HG02884 (cell line): ENCODE measurements around the gene TUT7.
"Not testable (repeated sequence)": the region's sequence is repeated elsewhere in the genome, so short reads cannot be mapped to it uniquely, and the experiment has no call there.

ENCODE experiments used
- ATAC-seq: cut with Tn5 transposase; IDR thresholded peaks from one replicate; pipeline ENCODE4 v1.9.1; 2021; ENCODE audit warnings: mild to moderate bottlenecking, moderate library complexity; ENCODE audit not compliant: unreplicated experiment

The TUT7 gene

DNA sequence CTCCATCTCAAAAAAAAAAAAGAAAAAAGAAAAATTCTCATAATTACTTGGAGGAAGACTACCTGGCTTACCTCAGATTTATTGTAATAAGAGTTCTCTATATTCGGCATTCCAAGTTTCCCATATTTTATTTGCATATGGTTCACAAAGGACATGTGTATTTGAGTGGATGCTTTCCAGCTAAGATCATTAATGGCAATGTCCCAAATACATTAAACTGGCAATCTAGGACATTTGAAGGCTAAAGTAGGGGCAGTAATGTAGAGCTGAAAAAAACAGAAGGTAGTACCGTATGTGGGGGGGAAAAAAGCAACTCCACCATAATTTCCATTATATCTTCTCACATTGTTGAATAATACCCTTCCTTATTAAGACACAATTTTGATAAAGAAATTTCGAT is 4.9 kb downstream of the TUT7 start:
- ATAC-seq, result no peak

DNA sequence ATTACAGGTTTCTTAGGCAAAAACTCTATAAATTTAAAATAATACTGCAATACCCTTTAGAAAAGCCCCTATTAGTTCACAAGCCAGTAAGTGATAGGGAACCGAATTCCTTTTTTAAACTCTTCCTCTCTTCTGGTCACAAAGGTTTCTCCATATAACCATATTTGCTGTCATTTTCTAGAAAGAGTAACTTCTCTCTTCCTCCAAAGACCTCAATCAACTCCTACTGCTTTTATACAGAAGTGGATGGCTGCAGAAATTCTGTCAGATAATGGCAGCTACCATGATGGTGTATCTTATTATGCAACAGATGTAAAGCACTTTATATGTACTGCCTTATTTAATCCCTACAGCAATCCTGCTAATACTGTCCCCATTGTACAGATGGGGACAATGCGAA is 6.2 kb downstream of the TUT7 start:
- no peak for ATAC-seq

DNA sequence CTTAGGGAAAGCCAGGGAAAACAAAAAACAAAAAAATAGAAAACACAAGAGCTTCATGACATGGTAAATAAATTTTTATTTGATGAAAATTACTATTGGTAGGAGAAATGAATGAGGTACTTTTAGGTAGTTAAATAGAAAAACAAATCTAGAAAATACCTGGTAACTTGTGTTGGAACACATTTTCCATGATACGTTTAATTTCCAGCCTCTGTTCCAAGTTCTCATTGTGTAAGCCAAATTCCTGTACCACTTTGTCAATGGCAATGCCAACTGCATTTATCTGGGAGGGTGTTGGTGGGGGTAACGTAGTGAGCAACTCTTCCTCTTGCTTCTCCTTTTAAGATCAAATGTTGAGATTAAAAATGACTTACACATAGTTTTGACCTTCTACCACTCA is 9.4 kb downstream of the TUT7 start:
- no peak for ATAC-seq

DNA sequence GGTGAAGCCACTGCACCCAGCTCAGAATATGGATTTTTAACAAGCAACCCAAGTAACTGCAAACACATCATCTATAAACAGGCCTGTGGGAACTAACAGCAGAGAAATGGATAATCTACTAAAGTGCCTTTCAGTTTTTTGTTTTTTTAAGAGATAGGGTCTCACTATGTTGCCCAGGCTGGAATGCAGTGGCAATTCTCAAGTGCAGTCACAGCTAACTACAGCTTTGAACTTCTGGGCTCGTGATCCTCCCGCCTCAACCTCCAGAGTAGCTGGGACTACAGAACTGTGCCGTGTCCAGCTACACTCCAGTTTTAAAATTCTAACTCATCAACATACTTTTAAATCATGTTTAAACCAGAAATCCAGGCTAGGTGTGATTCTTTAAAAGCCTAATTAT is 11.9 kb downstream of the TUT7 start:
- no peak for ATAC-seq

DNA sequence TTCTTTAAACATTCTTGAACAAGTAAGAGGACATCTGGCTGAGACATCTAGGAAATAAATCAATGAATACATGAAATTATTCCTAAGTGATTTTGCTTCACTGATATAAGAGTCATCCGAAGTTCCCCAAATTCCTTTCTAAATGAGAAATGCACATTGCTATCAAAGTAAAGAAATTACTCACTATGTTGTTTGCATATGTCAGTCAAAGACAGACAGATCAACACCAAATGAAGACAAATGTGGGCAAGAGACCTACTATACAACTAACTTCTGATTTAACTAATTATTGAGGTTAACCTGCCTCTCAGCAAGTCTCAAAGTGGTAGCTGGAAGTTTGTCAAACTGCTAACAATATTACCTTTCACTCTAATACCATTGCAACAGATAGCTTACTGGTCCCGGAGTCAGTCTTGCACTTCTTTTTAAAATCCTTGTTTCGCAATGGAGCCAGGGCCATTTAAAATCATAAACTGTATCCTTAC is 13.2 kb downstream of the TUT7 start:
- peak; percentile 39 for ATAC-seq

DNA sequence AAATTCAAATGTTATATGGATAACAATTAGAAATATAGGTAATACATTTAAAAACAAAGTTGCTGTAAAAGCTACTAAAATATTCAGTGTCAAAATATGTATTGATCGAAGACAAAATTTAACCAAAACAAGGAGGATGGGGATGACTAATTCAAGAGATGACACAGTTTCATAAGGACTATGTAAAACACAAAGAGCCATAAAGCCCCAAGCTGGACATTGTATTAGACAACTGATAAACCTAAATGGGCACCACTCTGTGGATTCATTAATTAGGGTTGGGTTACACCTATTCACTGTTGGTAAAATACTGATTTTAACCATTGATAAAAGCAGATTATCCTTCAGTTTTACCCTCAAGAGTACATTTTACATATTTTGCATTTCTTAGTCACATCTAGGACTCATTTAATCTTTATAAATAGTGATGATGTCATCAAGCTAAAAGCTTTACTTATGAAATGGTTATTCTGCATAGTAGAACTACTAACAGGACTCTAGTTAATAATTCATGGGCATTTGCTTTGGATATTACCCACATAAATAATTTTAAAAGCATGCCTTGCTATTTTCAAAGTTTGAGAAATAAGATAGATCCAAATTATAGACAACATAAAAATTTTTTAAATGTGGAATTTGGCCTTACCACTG is 13.7 kb downstream of the TUT7 start:
- no peak for ATAC-seq

DNA sequence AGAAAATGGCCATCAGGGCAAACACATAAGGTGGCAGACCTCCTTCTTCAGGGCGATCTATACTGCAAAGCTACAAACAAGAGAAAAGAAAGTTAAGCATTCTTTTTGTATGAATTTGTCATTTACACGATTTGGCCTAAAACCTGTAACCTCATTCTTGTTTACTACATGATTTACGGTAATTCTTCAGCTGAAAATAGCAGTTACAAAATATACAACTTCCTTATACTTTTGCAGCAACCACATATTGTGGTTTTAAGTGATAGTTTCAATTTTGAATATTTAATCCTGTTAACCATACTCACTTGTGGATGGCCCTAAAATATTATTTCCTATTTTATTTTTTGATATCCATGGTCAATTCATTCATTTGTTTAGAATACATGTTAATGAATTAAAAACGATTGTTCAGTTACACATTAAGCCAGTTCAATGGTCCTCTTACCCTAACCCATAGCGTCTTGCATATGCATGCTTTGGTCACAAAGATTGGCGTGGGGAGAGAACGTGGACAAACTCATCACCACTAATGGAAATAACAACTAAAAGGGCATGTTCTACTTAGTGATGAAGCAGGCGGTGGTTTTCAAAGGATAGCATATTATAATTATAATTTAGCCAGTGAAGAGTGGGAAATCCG is 16.6 kb downstream of the TUT7 start:
- no peak for ATAC-seq

DNA sequence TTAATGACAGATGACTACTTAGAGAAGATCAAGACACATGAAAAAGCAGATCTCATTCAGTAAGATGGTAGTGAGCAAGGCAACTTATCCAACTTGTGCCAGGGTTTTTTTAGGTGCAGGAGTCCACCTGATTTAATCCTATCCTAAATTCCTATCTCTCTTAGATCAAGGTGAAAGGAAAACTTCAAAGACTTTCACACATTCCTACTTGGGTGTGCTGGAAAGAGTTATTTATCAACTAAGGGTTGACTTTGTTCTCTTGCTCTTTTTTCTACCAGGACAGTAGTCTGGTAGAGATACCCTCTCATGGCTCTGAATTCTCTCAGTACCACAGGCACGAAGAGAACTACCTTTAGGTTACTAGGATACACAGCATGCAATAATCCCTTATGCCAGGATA is 18.2 kb downstream of the TUT7 start:
- ATAC-seq, result no peak

DNA sequence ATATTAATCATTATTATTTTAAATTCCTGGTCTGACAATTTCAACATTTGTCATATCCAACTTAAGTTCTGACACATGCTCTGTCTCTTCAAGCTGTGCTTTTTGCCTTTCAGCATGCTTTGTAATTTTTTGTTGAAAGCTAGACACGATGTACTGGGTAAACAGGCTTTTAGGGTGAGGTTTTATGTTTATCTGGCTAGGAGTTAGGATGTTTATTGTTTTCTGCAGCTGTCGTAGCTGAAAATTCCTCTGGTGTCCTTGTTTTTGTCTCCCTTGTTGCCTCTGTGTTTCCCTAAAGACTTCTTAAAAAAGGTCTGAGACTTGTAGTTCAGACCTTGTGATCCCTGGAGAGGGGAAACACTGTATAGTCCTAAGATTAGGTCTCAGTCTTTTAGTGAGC is 20.6 kb downstream of the TUT7 start:
- no peak for ATAC-seq

DNA sequence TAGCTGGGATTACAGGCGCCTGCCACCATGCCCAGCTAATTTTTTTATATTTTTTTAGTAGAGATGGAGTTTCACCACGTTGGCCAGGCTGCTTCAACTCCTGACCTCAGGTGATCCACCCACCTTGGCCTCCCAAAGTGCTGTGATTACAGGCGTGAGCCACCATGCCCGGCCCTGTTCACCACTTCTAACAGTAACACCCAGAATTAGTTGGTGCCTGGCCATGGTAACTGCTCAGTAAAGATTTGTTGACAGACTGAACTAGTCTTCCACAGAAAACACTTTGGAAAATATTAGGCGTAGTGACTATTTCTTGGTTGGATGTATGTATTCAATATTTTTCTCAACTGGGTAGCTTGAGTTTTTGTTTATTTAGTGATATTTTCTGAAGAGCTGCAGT is 24.0 kb downstream of the TUT7 start:
- ATAC-seq, result no peak

DNA sequence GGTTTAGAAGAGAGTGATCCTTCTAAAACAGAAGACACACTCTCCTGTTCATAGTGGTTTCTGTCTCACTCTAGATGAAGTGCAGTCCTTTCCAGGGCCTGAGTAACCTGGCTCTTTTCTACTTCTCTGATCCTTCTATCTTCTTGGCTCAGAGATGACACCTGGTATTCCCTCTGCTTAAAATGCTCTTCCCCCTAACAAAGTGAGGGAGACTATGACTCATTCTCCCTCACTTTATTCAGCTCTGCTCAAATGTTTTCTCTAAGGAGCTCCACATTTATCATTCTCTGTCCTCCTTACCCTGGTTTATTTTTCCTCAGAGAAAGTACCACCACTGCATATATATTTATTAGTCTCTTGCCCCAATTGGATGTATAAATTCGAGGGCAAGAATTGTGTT is 24.6 kb downstream of the TUT7 start:
- ATAC-seq, result no peak

DNA sequence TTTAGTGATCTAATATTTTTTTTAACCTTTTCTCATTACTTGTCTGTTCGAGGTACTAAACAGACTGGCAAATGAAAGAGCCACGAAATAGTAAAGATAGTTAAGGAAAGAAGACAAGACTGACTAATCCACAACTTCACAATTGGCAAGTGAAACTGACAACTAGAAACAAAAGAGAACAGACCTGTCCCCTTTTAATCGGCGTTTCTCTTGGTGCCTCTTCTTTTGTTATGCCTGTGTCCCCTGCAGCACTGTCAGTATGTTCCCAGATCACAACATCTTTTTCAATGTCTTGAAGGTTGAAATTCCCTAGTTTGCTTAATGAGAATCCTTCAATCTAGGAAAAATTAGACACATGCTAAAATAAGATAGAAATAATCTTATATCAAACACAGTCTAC is 26.1 kb downstream of the TUT7 start:
- ATAC-seq, result no peak

DNA sequence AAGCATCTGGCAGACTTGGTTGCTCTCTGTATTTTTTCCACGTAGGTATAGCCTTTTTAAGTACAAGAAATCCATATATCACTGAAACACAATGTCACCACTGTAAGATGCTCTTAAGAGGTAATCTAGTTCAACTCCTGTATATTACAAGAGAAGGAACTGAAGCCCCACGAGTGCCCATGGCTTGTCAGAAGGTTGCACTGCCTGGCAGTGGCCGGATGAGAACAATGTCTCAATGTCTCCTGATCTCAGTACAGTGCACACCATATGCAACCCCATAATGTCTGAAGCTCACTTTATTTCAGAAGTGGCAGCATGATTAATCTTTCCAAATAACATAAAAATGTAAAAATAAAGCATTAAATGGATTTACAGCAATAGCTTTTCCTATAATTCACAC is 27.7 kb downstream of the TUT7 start:
- no peak for ATAC-seq

DNA sequence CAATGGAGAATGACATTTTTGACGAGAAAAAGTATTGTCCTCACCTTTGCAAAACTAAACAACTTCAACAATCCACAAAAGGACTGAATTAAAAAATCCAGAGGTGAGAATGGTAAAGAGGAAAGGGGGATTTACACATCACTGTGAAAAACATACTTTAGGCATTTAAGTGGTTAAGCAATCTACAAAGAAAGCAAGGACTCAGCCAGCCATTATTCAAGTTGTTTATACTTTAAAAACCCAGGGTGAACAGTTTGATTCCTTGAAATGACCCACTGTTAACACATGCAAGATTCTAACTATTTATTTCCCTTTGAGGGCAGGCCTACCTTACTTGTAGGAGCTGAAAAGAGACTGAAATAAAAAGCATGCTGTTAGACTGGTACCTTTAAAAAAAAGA is 29.3 kb downstream of the TUT7 start:
- no peak for ATAC-seq

DNA sequence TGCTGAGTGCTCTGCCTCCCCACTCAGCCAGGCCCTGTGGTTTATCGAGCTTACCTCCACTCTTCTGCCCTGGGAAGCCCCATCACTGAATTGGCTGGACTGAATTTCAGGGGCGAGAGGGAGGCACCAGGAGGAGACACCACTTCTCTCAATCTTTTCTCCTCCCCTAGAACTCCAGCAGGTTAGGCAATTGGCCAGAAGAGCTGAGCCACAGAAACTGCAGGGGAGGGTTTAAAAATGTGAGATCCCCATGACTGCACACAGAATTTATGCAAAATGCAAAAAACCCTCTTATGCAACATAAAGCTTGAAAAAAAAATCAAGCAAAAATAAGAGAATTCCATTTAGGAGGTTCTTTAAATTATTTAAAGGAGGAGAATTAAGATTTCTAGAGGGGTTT is 29.9 kb downstream of the TUT7 start:
- ATAC-seq, result peak; percentile 75

DNA sequence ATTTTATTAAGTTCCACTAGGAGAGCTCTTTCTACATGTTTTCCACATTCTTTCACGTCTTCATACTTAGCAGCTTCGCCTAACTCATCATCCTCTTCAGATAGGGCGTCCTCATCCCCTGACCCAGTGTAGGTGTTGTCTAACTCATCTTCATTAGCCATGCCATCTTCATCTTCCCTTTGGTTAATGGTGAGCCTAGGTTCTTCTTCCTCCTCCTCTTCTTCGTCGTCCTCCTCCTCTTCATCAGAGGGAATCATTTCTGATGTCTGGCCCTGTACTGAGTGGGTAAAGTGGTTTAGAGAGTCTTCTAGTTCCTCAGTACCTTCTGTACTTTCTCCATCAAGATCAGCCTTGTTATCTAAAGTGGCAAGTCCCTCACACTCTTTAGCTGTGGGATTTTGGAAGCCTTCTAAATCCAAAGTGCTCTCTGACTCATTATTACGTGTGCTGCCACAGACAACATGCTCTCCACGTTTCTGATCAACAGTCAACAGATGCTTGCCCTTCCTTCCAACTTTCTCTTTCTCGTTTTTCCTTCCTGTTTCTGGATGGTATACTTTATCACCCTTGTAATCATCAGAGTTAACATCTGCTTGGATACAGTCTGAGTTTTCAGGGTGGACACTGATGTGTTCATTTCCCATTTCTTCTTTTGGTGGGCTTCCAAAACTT is 31.1 kb downstream of the TUT7 start:
- ATAC-seq, result no peak

DNA sequence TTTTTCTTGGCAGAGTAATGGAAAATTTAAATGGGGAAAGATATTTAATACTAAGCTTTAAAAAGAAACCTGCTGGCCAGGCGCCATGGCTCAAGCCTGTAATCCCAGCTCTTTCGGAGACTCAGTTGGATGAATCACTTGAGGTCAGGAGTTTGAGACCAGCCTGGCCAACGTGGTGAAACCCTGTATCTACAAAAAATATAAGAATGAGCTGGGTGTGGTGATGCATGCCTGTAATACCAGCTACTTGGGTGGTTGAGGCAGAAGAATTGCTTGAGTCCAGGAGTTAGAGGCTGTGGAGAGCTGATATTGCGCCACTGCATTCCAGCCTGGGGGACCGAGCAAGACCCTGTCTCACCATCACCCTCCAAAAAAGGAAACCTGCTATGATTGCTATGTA is 32.8 kb downstream of the TUT7 start:
- ATAC-seq, result no peak

DNA sequence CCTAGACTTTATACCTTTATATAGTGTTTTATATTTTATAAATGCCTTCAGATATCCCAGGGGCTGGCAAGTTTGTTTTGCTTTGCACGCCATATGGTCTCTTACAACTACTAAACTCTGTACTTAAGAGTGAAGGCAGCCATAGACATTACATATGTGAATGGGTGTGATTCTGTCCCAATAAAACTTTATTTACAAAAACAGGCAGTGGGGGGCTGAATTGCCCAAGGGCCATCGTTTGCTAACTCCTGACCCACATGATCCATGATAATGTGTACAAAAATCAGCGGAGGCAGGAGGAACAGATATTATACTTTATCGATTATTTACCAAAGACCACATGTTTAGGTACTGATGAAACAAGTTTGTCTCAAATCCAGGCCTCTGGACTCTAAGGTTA is 36.0 kb downstream of the TUT7 start:
- ATAC-seq, result no peak

DNA sequence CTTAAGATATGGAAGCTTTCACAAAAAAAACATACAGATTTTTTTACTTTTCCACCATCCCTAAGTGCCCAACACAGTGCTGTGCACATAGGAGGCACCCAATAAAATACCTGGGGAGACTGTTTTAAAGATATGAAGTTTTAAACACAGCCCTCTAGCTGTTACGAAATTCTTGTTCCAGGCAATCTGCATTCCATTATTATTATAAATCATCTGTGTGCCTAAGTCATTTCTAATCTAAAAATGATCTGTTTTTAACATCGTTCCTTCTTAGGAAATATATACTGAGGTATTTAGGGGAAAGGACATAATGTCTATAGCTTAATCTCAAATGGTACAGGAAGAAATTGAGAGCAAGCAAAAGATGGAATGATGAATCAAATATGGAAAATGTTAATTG is 39.1 kb downstream of the TUT7 start:
- ATAC-seq, result no peak

DNA sequence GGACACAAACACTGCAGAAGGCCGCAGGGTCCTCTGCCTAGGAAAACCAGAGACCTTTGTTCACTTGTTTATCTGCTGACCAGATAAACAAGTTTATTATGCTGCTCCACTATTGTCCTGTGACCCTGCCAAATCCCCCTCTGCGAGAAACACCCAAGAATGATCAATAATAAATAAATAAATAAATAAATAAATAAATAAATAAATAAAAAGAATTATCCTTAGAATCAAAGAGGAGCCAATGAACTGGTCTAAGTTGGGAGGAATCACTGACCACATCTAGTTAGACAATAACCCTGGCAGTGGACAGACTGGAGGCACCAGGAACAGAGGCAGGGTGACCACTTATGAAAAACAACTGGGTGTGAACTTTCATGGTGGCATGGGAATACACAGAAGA is 41.3 kb downstream of the TUT7 start:
- ATAC-seq, result not testable (repeated sequence)

DNA sequence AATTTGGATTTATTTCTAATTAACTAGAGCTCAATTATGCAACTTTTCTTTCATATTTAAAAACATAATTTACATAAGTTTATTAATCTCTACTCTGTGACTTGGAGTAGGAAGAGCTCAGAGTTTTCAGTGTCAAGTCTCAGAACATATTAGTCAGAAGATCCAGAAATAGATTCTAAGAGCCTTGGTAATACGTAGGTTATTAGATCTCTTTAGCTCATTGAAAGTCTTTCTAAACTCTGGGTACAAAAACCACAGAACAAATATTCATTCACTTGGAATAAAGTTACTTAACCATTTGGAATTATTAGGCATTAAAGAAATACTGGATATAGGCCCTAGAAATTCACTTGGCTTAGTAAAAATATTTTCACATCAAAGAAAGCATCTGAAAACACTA is 45.5 kb downstream of the TUT7 start:
- ATAC-seq, result no peak

DNA sequence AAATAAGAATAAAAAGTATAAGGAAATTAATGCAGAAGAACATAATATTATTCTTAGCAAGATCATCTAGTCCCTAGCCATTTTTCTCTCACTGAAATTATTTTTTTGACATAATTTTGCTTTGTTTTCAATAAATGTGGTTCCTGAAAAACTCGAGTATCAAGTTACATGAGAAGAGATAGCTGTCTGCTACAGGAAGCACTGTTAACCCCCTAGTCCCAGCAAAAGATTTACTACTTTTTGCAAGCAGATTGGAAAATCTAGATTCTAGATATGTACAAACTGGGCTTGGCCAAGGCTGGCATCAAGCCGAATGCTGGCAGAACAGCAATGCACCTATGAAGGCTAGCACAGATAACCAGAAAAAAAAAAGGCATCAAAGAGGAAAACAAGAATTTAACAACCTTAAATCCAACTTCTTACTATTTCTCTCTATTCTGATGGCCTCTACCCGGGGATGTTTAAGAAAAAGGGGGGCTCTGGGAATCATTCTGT is 49.9 kb downstream of the TUT7 start:
- no peak for ATAC-seq
